A673 (cell line): ENCODE results near the gene SLC47A1. TPM values are rescaled to one million over a fixed set of nuclear protein-coding genes. Genes with fewer than 3 reads are reported as not detected.

Source experiments
- BruUV-seq: library from RNA; stranded (reverse); fragments of 400-500 nt; replicated peaks from 2 replicates; lab custom pipeline; 2021; lab: Mats Ljungman, UMichigan
- CTCF ChIA-PET: fragments of 300-600 bp; sonication (Branson Sonifier 250); formaldehyde crosslinking; loops from one replicate; lab custom pipeline; 2022; ENCODE audit warnings: antibody characterized with exemption; lab: Charles Lee
- POLR2A ChIA-PET: fragments of 300-600 bp; sonication (Branson Sonifier 250); formaldehyde crosslinking; loops from one replicate; lab custom pipeline; 2022; ENCODE audit warnings: antibody characterized with exemption; ENCODE audit not compliant: low non-redundant PET; lab: Charles Lee
- DNase-seq: peaks from one replicate; pipeline ENCODE4 v3.0.0-alpha.2; 2015; ENCODE audit warnings: low spot score
- H3K27ac ChIP-seq: fragments of 200-600 bp; sonication (generic); 2 replicates; pipeline ENCODE4 v1.5.1; 2016; ENCODE audit warnings: mixed run types, low read depth, mild to moderate bottlenecking, mixed read lengths, antibody characterized with exemption, low read length; ENCODE audit not compliant: poor library complexity, severe bottlenecking
- H3K27me3 ChIP-seq: fragments of 200-600 bp; sonication (generic); replicated peaks from 2 replicates; pipeline ENCODE4 v1.6.1; 2017; ENCODE audit warnings: mixed run types, low read depth, mild to moderate bottlenecking, mixed read lengths, antibody characterized with exemption, low read length; ENCODE audit not compliant: insufficient read depth, poor library complexity
- H3K36me3 ChIP-seq: fragments of 200-600 bp; sonication (generic); 2 replicates; pipeline ENCODE4 v1.6.1; 2016; ENCODE audit warnings: mixed run types, mild to moderate bottlenecking, mixed read lengths, antibody characterized with exemption, low read length; ENCODE audit not compliant: insufficient read depth, poor library complexity, severe bottlenecking
- H3K4me1 ChIP-seq: fragments of 200-600 bp; sonication (generic); 2 replicates; pipeline ENCODE4 v1.6.1; 2017; ENCODE audit warnings: mixed run types, mild to moderate bottlenecking, mixed read lengths, antibody characterized with exemption, low read length; ENCODE audit not compliant: insufficient read depth, poor library complexity, severe bottlenecking
- H3K4me3 ChIP-seq: fragments of 200-600 bp; sonication (generic); 2 replicates; pipeline ENCODE4 v1.5.1; 2016; ENCODE audit warnings: low read depth, mixed run types, mild to moderate bottlenecking, mixed read lengths, low read length; ENCODE audit not compliant: poor library complexity, severe bottlenecking
- H3K9me3 ChIP-seq: fragments of 200-600 bp; sonication (generic); 2 replicates; pipeline ENCODE4 v1.6.1; 2016; ENCODE audit warnings: mixed run types, low read depth, mild to moderate bottlenecking, mixed read lengths, antibody characterized with exemption, low read length; ENCODE audit not compliant: poor library complexity, severe bottlenecking
- CTCF ChIP-seq: fragments of 300-800, 200-600 bp; sonication (generic); conservative IDR thresholded peaks from 2 replicates; pipeline ENCODE4 v1.5.1; 2017; ENCODE audit warnings: low read depth, mild to moderate bottlenecking, antibody characterized with exemption, low read length, moderate library complexity, mixed read lengths
- EZH2 ChIP-seq: fragments of 200-600 bp; sonication (generic); IDR thresholded peaks from 2 replicates; pipeline ENCODE4 v1.6.1; 2017; ENCODE audit warnings: borderline replicate concordance, low read depth, mild to moderate bottlenecking, mixed read lengths, antibody characterized with exemption, low read length; ENCODE audit not compliant: poor library complexity, severe bottlenecking
- intact Hi-C: fragments of 100-400 bp; cut with micrococcal nuclease; formaldehyde crosslinking; loops from one replicate; pipeline ENCODE4 v1.10.0; 2022; ENCODE audit not compliant: unreplicated experiment
- total RNA-seq: library from RNA; stranded (reverse); gene quantifications from 2 replicates; pipeline ENCODE4 v1.2.3, GENCODE V29; 2021

The SLC47A1 gene
- total RNA-seq, 1 experiment from 2014 or later = 2.1 TPM

GRCh38 chr17:19618015-19618414, 84.4 kb downstream of the SLC47A1 start:
- H3K9me3 ChIP-seq = peaks cover 27% of the 10 kb centered on the region
- H3K36me3 ChIP-seq = no peaks in the 10 kb centered on the region
- no peaks in the 10 kb centered on the region for H3K27me3 ChIP-seq
- ChIA-PET POLR2A (no interaction called here), CTCF (no interaction called here)
- no peak overlapping the region for H3K27ac ChIP-seq
- no TSS peak for BruUV-seq
- DNase-seq = no peak
- TF ChIP-seq CTCF (no peak), EZH2 (no peak)
- intact Hi-C loops = no loop called here
- H3K4me1 ChIP-seq = no peaks in the 10 kb centered on the region
- no peak overlapping the region for H3K4me3 ChIP-seq

DNA sequence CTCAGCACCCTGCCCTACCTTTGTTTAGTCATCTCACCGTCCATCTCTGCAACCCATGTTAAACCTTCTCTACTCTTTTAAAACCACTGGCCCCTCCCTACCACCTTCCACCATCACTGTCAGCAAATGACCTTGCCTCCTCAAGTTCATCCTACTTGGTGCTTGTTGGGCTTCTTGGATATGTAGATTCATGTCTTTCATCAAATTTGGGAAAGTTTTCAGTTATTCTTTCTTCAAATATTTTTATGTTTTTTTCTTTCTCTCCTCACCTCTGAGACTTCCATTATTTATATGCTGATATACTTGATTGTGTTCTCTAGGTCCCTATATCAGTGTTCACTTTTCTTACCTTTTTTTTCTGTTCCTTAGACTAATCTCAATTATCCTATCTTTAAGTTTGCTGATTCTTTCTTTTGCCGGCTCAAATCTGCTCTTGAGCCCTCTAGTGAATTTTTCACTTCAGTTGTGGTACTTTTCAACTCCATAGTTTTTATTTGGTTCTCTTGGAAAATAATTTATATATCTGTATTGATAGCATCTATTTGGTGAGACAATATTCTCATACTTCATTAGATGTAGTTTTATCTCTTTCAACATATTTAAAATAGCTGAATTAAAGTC, 86.2 kb downstream of the SLC47A1 start:
- CTCF ChIA-PET = no interaction called here
- H3K36me3 ChIP-seq = no peaks in the 10 kb centered on the region
- POLR2A ChIA-PET = no interaction called here
- no peak for DNase-seq
- no peak overlapping the region for H3K27ac ChIP-seq
- peaks cover 27% of the 10 kb centered on the region for H3K9me3 ChIP-seq
- H3K27me3 ChIP-seq = no peaks in the 10 kb centered on the region
- intact Hi-C loops = no loop called here
- BruUV-seq = no TSS peak
- no peak overlapping the region for H3K4me3 ChIP-seq
- no peak for TF ChIP-seq CTCF
- TF ChIP-seq EZH2 = no peak
- no peaks in the 10 kb centered on the region for H3K4me1 ChIP-seq

- Histone ChIP-seq H3K27ac (no peak overlapping the region), H3K36me3 (no peaks in the 10 kb centered on the region), H3K27me3 (no peaks in the 10 kb centered on the region), H3K9me3 (peaks cover 27% of the 10 kb centered on the region), H3K4me1 (no peaks in the 10 kb centered on the region), H3K4me3 (no peak overlapping the region)
- ChIA-PET CTCF (no interaction called here), POLR2A (interaction anchor here (0.7 kb wide), 1 partner anchor 367 kb away, joined by 3 read pairs; no protein-coding TSS in a partner anchor)
- DNase-seq = no peak
- intact Hi-C loops = no loop called here
- BruUV-seq = no TSS peak
- TF ChIP-seq CTCF = no peak
- no peak for TF ChIP-seq EZH2
These were observed 88.0 kb downstream of the SLC47A1 start for GRCh38 chr17:19621697-19622096.
